ENCODE measurements around the gene GADD45B. TPM values are rescaled to one million over a fixed set of nuclear protein-coding genes. Genes with fewer than 3 reads are reported as not detected.
A peak's percentile ranks its signal among the peaks of the same experiment; 100 is the strongest.

GADD45B gene
- total RNA-seq, 1 experiment from 2014 or later = 16.4 TPM

- Histone ChIP-seq H3K27ac (ENCODE audit: low read depth, low read length, poor library complexity, severe bottlenecking) (no peak overlapping the region), H3K9me3 (ENCODE audit: low read depth, low read length, poor library complexity, severe bottlenecking) (no peaks in the 10 kb centered on the region), H3K27me3 (replicated peaks; ENCODE audit: insufficient read depth, low read depth, low read length, poor library complexity) (no peaks in the 10 kb centered on the region), H3K4me3 (ENCODE audit: low read depth, low read length, poor library complexity, severe bottlenecking) (no peak overlapping the region), H3K4me1 (ENCODE audit: insufficient read depth, low read length, poor library complexity, severe bottlenecking) (no peaks in the 10 kb centered on the region), H3K36me3 (ENCODE audit: insufficient read depth, low read length, poor library complexity, severe bottlenecking) (peaks cover 54% of the 10 kb centered on the region)
- no peak for TF ChIP-seq CTCF (conservative IDR thresholded peaks at IDR 0.05; ENCODE audit: low read depth, low read length)
- TF ChIP-seq EZH2 (IDR thresholded peaks at IDR 0.05; ENCODE audit: borderline replicate concordance, low read depth, low read length, poor library complexity, severe bottlenecking) = no peak
- ChIA-PET CTCF (no interaction called here), POLR2A (ENCODE audit: low non-redundant PET) (no interaction called here)
- BruUV-seq (replicated peaks) = no TSS peak
- DNase-seq (ENCODE audit: low spot score) = no peak
- intact Hi-C loops (cut with micrococcal nuclease; ENCODE audit: unreplicated experiment) = no loop called here
Observed at GRCh38 chr19:2443785-2444182, 32.1 kb upstream of the GADD45B start.

GRCh38 chr19:2444251-2445002, 31.5 kb upstream of the GADD45B start:
- no peaks in the 10 kb centered on the region for H3K9me3 ChIP-seq (ENCODE audit: low read depth, low read length, poor library complexity, severe bottlenecking)
- H3K36me3 ChIP-seq (ENCODE audit: insufficient read depth, low read length, poor library complexity, severe bottlenecking) = peaks cover 47% of the 10 kb centered on the region
- no peaks in the 10 kb centered on the region for H3K4me1 ChIP-seq (ENCODE audit: insufficient read depth, low read length, poor library complexity, severe bottlenecking)
- no peak overlapping the region for H3K4me3 ChIP-seq (ENCODE audit: low read depth, low read length, poor library complexity, severe bottlenecking)
- DNase-seq (ENCODE audit: low spot score) = no peak
- BruUV-seq (replicated peaks) = no TSS peak
- POLR2A ChIA-PET (ENCODE audit: low non-redundant PET) = no interaction called here
- no peak overlapping the region for H3K27ac ChIP-seq (ENCODE audit: low read depth, low read length, poor library complexity, severe bottlenecking)
- H3K27me3 ChIP-seq (replicated peaks; ENCODE audit: insufficient read depth, low read depth, low read length, poor library complexity) = no peaks in the 10 kb centered on the region
- intact Hi-C loops (cut with micrococcal nuclease; ENCODE audit: unreplicated experiment) = no loop called here
- CTCF ChIA-PET = no interaction called here
- no peak for TF ChIP-seq CTCF (conservative IDR thresholded peaks at IDR 0.05; ENCODE audit: low read depth, low read length)
- TF ChIP-seq EZH2 (IDR thresholded peaks at IDR 0.05; ENCODE audit: borderline replicate concordance, low read depth, low read length, poor library complexity, severe bottlenecking) = no peak

GRCh38 chr19:2446381-2446780, 29.5 kb upstream of the GADD45B start:
- no peak for DNase-seq (ENCODE audit: low spot score)
- Histone ChIP-seq H3K36me3 (ENCODE audit: insufficient read depth, low read length, poor library complexity, severe bottlenecking) (peaks cover 44% of the 10 kb centered on the region), H3K4me1 (ENCODE audit: insufficient read depth, low read length, poor library complexity, severe bottlenecking) (no peaks in the 10 kb centered on the region), H3K27ac (ENCODE audit: low read depth, low read length, poor library complexity, severe bottlenecking) (peak overlapping the region; percentile 30), H3K27me3 (replicated peaks; ENCODE audit: insufficient read depth, low read depth, low read length, poor library complexity) (no peaks in the 10 kb centered on the region), H3K4me3 (ENCODE audit: low read depth, low read length, poor library complexity, severe bottlenecking) (no peak overlapping the region), H3K9me3 (ENCODE audit: low read depth, low read length, poor library complexity, severe bottlenecking) (no peaks in the 10 kb centered on the region)
- BruUV-seq (replicated peaks) = no TSS peak
- POLR2A ChIA-PET (ENCODE audit: low non-redundant PET) = no interaction called here
- TF ChIP-seq CTCF (conservative IDR thresholded peaks at IDR 0.05; ENCODE audit: low read depth, low read length) = no peak
- TF ChIP-seq EZH2 (IDR thresholded peaks at IDR 0.05; ENCODE audit: borderline replicate concordance, low read depth, low read length, poor library complexity, severe bottlenecking) = no peak
- CTCF ChIA-PET = no interaction called here
- intact Hi-C loops (cut with micrococcal nuclease; ENCODE audit: unreplicated experiment) = no loop called here

Data from A673 (cell line).